Measurements from ENCODE around the gene IFTAP. TPM values are rescaled to one million over a fixed set of nuclear protein-coding genes. Genes with fewer than 3 reads are reported as not detected.

Gene IFTAP
- total RNA-seq, 4 donors from 2014 or later: 1.5 to 14.9 (median 8.6) TPM

DNA sequence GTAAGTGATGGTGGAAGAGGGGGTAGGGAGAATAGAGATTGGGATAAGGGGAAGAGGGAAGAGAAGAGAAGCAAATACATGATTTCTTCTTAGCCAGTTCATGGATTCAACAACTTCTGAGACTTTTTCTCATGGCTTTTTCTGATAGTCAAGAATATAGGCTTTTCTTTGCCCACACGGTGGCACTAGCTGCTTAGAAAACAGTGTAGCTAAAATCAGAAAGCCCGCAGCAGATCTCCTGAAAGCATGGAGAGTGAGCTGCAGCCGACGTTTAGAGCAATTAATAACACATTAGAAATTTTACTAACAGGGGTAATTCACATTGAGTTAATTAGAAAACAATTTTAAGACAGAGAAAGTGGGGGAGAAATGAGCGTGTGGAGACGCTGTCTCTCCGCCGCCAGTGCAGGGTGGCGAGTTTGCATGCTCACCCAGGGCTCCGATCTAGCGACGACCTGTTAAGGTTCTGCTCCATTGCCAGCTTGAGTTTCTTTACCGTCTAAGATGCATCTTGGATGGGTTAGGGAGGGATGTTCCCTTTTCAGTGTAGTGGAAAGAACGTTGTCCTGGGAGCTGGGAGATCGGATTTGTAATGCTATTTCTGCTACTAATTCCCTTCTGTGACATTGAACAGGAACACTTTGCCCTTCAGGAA is 29.8 kb upstream of the IFTAP start:
- Histone ChIP-seq H3K4me1 (no peaks in the 10 kb centered on the region), H3K27ac (no peak overlapping the region), H3K9me3 (no peaks in the 10 kb centered on the region), H3K36me3 (no peaks in the 10 kb centered on the region), H3K4me3 (peak overlapping the region in 2 of 4 donors; percentile 36 to 43), H3K27me3 (no peaks in the 10 kb centered on the region)
- TF ChIP-seq, protein P1, sequence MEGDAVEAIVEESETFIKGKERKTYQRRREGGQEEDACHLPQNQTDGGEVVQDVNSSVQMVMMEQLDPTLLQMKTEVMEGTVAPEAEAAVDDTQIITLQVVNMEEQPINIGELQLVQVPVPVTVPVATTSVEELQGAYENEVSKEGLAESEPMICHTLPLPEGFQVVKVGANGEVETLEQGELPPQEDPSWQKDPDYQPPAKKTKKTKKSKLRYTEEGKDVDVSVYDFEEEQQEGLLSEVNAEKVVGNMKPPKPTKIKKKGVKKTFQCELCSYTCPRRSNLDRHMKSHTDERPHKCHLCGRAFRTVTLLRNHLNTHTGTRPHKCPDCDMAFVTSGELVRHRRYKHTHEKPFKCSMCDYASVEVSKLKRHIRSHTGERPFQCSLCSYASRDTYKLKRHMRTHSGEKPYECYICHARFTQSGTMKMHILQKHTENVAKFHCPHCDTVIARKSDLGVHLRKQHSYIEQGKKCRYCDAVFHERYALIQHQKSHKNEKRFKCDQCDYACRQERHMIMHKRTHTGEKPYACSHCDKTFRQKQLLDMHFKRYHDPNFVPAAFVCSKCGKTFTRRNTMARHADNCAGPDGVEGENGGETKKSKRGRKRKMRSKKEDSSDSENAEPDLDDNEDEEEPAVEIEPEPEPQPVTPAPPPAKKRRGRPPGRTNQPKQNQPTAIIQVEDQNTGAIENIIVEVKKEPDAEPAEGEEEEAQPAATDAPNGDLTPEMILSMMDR (IDR thresholded peaks at IDR 0.05): peak in 5 of 6 experiments; percentile 23 to 71 (median 67)
- no peak for TF ChIP-seq POLR2A (IDR thresholded peaks at IDR 0.05)
- DNase-seq: peak in 2 of 3 donors; percentile 17 to 64

DNA sequence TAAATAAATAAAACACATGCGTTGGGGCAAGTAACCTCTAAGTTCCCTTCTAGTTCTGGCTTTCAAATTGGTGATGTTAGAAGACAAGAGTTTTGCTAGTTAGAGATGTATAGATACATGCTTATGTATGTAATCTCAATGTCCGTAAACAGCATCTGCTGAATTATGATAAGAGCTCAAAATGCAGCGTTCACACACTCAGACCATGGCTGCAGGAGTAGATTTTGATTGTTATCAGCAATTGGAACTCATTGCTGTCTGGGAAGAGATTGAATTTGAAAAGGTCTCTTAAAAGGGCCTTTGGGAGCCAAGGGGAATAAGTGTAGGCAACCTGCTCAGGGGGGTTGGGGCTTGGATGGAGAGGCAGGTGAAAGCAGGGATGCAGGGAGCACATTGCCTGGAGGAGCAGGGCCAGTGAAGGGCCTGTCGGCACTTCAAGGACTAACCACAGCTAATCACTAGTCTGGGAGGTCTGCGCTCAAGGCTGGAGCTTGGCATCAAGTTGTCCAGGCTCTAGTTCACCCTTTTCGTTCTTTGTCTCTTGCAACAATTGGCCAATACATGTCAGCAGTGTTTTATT is 29.2 kb upstream of the IFTAP start:
- no peak for DNase-seq
- no peaks in the 10 kb centered on the region for H3K9me3 ChIP-seq
- H3K4me1 ChIP-seq: no peaks in the 10 kb centered on the region
- no peaks in the 10 kb centered on the region for H3K36me3 ChIP-seq
- peak overlapping the region in 1 of 4 donors; percentile 43 for H3K4me3 ChIP-seq
- no peak overlapping the region for H3K27ac ChIP-seq
- TF ChIP-seq POLR2A (IDR thresholded peaks at IDR 0.05): no peak
- TF ChIP-seq, protein P1 (IDR thresholded peaks at IDR 0.05): no peak
- no peaks in the 10 kb centered on the region for H3K27me3 ChIP-seq

DNA sequence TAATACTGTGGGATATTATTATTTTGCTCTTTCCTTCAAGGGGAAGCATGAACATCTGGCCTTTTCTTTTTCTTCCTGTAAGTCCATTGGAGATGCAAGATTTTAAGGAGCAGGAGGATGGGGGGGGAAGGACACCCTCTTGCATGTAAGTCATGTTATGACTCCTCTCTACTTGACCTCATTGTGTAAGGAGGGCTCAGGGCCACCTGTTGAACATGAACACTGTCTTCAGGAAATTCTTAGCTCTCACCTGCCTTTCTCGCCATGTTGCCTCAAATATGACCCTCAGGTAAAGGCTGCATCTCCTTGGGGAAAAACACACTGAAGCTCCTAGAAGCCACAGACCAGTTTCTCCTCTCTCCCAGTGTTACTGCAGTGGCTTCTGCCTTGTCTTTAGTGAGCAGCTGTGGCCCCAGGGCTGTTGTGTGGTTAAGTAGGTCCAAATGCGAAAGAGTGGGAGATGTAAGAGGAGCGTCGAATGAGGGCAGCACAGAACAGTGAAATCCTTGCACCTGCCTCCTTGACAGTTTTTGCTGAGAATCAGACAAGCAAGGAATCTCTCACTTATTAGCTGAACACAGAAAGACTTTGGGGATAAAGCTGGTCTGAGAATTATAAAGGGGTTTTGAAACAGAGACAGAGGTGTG is 27.8 kb upstream of the IFTAP start:
- H3K27ac ChIP-seq: no peak overlapping the region
- H3K9me3 ChIP-seq: no peaks in the 10 kb centered on the region
- no peaks in the 10 kb centered on the region for H3K36me3 ChIP-seq
- TF ChIP-seq, protein P1 (IDR thresholded peaks at IDR 0.05): no peak
- no peak for TF ChIP-seq POLR2A (IDR thresholded peaks at IDR 0.05)
- H3K4me1 ChIP-seq: no peaks in the 10 kb centered on the region
- H3K4me3 ChIP-seq: no peak overlapping the region
- H3K27me3 ChIP-seq: no peaks in the 10 kb centered on the region
- DNase-seq: no peak

DNA sequence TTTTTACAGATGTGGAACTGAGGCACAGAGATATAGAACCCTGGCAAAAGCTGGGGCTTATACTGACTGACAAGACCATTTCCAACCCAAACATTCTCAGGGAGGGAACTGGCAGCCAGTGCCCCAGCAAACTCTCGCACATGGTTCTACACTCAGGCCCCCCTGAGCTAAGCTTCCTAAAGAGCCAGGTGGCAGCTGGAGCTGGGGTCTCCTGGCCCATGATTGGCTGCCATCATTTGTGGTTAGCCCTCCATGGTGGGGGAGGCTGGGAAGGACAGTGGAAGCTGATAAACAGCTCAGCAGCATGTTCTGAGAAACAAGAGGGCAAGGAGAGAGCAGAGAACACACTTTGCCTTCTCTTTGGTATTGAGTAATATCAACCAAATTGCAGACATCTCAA is 26.6 kb upstream of the IFTAP start, which contains the start of gene RAG1:
TSS of gene RAG1 (plus strand) at position 314 of the 400 bp plus-strand sequence. CDS start 5,298 bp downstream, outside the sequence.
- Histone ChIP-seq H3K4me3 (no peak within 1 kb of the TSS), H3K27ac (no peak within 1 kb of the TSS), H3K4me1 (no peaks in the 10 kb centered on the region), H3K36me3 (no peaks in the 10 kb centered on the region), H3K27me3 (no peaks in the 10 kb centered on the region), H3K9me3 (no peaks in the 10 kb centered on the region)
- no peak for TF ChIP-seq POLR2A (IDR thresholded peaks at IDR 0.05)
- TF ChIP-seq, protein P1 (IDR thresholded peaks at IDR 0.05): no peak
- no peak for DNase-seq

DNA sequence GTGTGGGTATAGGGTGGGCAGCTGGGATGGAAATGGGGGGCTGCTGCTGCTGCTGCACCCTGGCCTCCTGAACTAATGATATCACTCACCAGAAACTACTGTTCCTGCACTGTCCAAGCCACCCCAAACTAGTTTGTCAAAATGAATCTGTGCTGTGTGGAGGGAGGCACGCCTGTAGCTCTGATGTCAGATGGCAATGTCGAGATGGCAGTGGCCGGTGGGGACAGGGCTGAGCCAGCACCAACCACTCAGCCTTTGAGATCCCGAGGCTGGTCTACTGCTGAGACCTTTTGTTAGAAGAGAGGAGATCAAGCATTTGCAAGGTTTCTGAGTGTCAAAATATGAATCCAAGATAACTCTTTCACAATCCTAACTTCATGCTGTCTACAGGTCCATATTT is 25.2 kb upstream of the IFTAP start:
- Histone ChIP-seq H3K9me3 (no peaks in the 10 kb centered on the region), H3K4me3 (no peak overlapping the region), H3K27ac (no peak overlapping the region), H3K36me3 (no peaks in the 10 kb centered on the region), H3K4me1 (no peaks in the 10 kb centered on the region), H3K27me3 (no peaks in the 10 kb centered on the region)
- TF ChIP-seq POLR2A (IDR thresholded peaks at IDR 0.05): no peak
- TF ChIP-seq, protein P1 (IDR thresholded peaks at IDR 0.05): no peak
- DNase-seq: no peak

All from Peyer's patch (tissue), 4 donors.